Calu3 (cell line): Measurements from ENCODE around the gene CA12. TPM values are rescaled to one million over a fixed set of nuclear protein-coding genes. Genes with fewer than 3 reads are reported as not detected.
"Not testable (repeated sequence)": the region's sequence is repeated elsewhere in the genome, so short reads cannot be mapped to it uniquely, and the experiment has no call there.

Source experiments
- BruUV-seq: library from RNA; stranded (reverse); fragments of 400-500 nt; replicated peaks from 2 replicates; lab custom pipeline; 2021; lab: Mats Ljungman, UMichigan
- CTCF ChIA-PET: fragments of 300-600 bp; sonication (Branson Sonifier 250); formaldehyde crosslinking; loops from one replicate; lab custom pipeline; 2022; ENCODE audit warnings: antibody characterized with exemption; lab: Charles Lee
- DNase-seq: peaks from one replicate; pipeline ENCODE4 v3.0.0; 2022
- H3K27ac Mint-ChIP-seq: one replicate; pipeline ENCODE4 v1.8.0; 2022; ENCODE audit warnings: mixed read lengths; ENCODE audit not compliant: unreplicated experiment
- H3K27me3 Mint-ChIP-seq: one replicate; pipeline ENCODE4 v1.8.0; 2022; ENCODE audit warnings: mixed read lengths; ENCODE audit not compliant: unreplicated experiment
- H3K36me3 Mint-ChIP-seq: one replicate; pipeline ENCODE4 v1.8.0; 2022; ENCODE audit warnings: mild to moderate bottlenecking, moderate library complexity, mixed read lengths; ENCODE audit not compliant: insufficient read depth, unreplicated experiment
- H3K4me1 Mint-ChIP-seq: one replicate; pipeline ENCODE4 v1.8.0; 2022; ENCODE audit warnings: mild to moderate bottlenecking, low read depth, mixed read lengths; ENCODE audit not compliant: unreplicated experiment
- H3K4me3 Mint-ChIP-seq: one replicate; pipeline ENCODE4 v1.8.0; 2022; ENCODE audit warnings: mild to moderate bottlenecking, low read depth, moderate library complexity, mixed read lengths; ENCODE audit not compliant: unreplicated experiment
- H3K9me3 Mint-ChIP-seq: one replicate; pipeline ENCODE4 v1.8.0; 2022; ENCODE audit warnings: low read depth, mixed read lengths; ENCODE audit not compliant: unreplicated experiment
- intact Hi-C: fragments of 100-400 bp; cut with micrococcal nuclease; formaldehyde crosslinking; loops from one replicate; pipeline ENCODE4 v1.10.0; 2022; ENCODE audit not compliant: unreplicated experiment
- total RNA-seq: library from RNA; stranded (reverse); gene quantifications from 2 replicates; pipeline ENCODE4 v1.2.3, GENCODE V29; 2022
- TF ChIP-seq, protein P1 (sequence below): fragments of 200-600 bp; IDR thresholded peaks from one replicate; pipeline ENCODE4 v1.8.0; 2022; ENCODE audit warnings: antibody characterized with exemption; ENCODE audit not compliant: unreplicated experiment

The CA12 gene
- total RNA-seq, 1 experiment from 2014 or later = 21.5 TPM

DNA sequence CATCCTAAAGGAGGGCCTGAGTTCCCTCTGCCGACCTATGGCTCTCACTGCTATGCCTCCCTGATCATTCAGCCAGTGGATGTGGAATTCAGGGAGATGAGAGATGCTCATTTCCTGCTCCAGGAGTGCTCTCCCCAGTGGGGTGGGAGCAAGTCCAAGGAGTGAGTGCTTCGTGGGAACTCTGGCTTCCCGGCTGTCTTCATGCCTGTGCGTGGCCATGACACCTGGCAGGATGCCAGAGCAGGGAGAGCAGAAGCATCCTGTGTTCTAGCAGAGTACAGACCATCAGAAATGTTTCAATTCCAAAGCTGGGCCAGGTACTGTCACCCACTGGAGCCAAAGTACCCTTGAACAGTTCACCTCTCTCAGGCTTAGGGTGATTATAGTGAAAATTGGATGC lies 59.1 kb downstream of the CA12 start:
- intact Hi-C loops = no loop called here
- no peaks in the 10 kb centered on the region for H3K9me3 Mint-ChIP-seq
- TF ChIP-seq, protein P1, sequence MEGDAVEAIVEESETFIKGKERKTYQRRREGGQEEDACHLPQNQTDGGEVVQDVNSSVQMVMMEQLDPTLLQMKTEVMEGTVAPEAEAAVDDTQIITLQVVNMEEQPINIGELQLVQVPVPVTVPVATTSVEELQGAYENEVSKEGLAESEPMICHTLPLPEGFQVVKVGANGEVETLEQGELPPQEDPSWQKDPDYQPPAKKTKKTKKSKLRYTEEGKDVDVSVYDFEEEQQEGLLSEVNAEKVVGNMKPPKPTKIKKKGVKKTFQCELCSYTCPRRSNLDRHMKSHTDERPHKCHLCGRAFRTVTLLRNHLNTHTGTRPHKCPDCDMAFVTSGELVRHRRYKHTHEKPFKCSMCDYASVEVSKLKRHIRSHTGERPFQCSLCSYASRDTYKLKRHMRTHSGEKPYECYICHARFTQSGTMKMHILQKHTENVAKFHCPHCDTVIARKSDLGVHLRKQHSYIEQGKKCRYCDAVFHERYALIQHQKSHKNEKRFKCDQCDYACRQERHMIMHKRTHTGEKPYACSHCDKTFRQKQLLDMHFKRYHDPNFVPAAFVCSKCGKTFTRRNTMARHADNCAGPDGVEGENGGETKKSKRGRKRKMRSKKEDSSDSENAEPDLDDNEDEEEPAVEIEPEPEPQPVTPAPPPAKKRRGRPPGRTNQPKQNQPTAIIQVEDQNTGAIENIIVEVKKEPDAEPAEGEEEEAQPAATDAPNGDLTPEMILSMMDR = no peak
- H3K4me3 Mint-ChIP-seq = no peak overlapping the region
- H3K36me3 Mint-ChIP-seq = no peaks in the 10 kb centered on the region
- BruUV-seq = no TSS peak
- no peak overlapping the region for H3K27ac Mint-ChIP-seq
- no peak for DNase-seq
- CTCF ChIA-PET = no interaction called here
- H3K4me1 Mint-ChIP-seq = no peaks in the 10 kb centered on the region
- H3K27me3 Mint-ChIP-seq = peaks cover 9% of the 10 kb centered on the region

DNA sequence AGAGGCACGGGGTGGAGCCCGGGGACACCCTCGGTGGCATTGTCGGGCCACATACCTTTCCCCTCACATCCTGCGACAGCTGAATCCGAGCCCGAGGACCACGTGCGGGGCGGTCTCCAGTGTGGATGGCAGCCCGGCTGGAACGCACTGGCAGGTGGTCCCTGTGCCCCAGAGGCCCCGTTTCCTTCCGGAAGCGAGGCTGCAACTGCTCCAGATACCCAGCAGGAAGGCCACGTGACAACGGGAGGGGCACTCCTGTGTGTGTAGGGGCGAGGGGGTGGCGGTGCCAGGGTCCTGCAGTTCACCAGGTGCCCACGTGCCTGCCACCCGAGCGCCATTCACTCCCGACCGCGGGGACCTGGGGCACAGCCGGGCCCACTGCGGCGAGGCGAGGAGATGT lies 60.2 kb downstream of the CA12 start:
- Mint-ChIP-seq H3K4me1 (no peaks in the 10 kb centered on the region), H3K36me3 (no peaks in the 10 kb centered on the region), H3K27ac (no peak overlapping the region), H3K9me3 (no peaks in the 10 kb centered on the region), H3K4me3 (no peak overlapping the region), H3K27me3 (peaks cover 13% of the 10 kb centered on the region)
- no TSS peak for BruUV-seq
- TF ChIP-seq, protein P1 = no peak
- no peak for DNase-seq
- CTCF ChIA-PET = no interaction called here
- intact Hi-C loops = no loop called here

DNA sequence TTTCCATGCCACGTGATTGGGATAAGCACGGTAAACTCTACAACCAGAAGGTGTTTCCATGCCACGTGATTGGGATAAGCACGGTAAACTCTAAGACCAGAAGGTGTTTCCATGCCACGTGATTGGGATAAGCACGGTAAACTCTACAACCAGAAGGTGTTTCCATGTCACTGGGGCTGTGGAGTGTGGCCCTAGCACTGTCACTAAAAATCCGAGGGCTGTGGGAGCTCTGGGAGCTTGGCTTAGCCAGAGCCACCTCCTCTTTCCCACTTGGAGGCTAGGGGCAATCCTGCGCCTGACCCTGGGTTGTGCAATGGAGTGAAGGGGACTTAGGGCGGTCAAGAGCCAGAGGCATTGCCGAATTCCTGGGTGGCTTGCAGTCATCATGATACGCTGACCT lies 60.7 kb downstream of the CA12 start:
- H3K4me3 Mint-ChIP-seq, H3K4me1 Mint-ChIP-seq, H3K36me3 Mint-ChIP-seq, DNase-seq, intact Hi-C loops, H3K27ac Mint-ChIP-seq, H3K9me3 Mint-ChIP-seq, CTCF ChIA-PET, BruUV-seq: not testable (repeated sequence)
- peaks cover 13% of the 10 kb centered on the region for H3K27me3 Mint-ChIP-seq

DNA sequence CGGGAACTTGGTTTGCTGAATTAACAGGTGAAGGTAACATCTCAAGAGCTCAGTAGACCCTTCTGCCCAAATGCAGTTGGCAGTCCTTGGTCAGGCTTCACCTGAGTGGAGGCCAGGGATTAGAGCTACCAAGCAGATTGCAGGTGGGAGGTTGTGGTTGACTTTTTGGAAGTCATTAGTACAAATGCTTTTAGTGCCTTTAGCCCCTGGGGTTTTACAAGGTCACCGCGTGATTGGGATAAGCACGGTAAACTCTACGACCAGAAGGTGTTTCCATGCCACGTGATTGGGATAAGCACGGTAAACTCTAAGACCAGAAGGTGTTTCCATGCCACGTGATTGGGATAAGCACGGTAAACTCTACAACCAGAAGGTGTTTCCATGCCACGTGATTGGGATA lies 61.2 kb downstream of the CA12 start:
- H3K27ac Mint-ChIP-seq, H3K9me3 Mint-ChIP-seq, DNase-seq, BruUV-seq, H3K4me1 Mint-ChIP-seq, H3K4me3 Mint-ChIP-seq, H3K36me3 Mint-ChIP-seq, intact Hi-C loops: not testable (repeated sequence)
- CTCF ChIA-PET = interaction anchor here (0.7 kb wide), 1 partner anchor 1140 kb away, joined by 3 read pairs; no protein-coding TSS in a partner anchor
- H3K27me3 Mint-ChIP-seq = peaks cover 13% of the 10 kb centered on the region

DNA sequence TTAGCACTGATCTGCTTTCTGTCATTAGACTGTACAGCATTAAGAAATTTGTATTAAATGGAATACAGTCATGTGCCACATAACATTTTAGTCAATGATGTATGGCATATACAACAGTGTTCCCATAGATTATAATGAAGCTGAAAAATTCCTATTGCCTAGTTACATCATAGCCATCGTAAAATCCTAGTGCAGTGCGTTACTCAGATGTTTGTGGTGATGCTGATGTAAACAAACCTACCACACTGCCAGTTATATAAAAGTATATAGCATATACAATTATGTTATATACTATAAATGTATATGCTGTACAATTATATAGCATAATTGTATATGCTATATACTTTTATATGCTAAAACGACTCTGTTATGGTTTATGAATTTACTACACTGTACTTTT lies 62.6 kb downstream of the CA12 start:
- Mint-ChIP-seq H3K9me3 (no peaks in the 10 kb centered on the region), H3K4me3 (no peak overlapping the region), H3K27ac (no peak overlapping the region), H3K27me3 (peaks cover 13% of the 10 kb centered on the region), H3K36me3 (no peaks in the 10 kb centered on the region), H3K4me1 (no peaks in the 10 kb centered on the region)
- CTCF ChIA-PET = no interaction called here
- intact Hi-C loops = no loop called here
- TF ChIP-seq, protein P1 = no peak
- no TSS peak for BruUV-seq
- DNase-seq = no peak
